NCI-H1092 (cell line): Measurements from ENCODE around the gene SAMD4A.

ENCODE experiments used
- DNase-seq: peaks from one replicate; lab custom pipeline; 2025; lab: John Stamatoyannopoulos, UW

The SAMD4A gene

GRCh38 chr14:54685286-54685845 lies 118.4 kb downstream of the SAMD4A start:
- DNase-seq = no peak

DNA sequence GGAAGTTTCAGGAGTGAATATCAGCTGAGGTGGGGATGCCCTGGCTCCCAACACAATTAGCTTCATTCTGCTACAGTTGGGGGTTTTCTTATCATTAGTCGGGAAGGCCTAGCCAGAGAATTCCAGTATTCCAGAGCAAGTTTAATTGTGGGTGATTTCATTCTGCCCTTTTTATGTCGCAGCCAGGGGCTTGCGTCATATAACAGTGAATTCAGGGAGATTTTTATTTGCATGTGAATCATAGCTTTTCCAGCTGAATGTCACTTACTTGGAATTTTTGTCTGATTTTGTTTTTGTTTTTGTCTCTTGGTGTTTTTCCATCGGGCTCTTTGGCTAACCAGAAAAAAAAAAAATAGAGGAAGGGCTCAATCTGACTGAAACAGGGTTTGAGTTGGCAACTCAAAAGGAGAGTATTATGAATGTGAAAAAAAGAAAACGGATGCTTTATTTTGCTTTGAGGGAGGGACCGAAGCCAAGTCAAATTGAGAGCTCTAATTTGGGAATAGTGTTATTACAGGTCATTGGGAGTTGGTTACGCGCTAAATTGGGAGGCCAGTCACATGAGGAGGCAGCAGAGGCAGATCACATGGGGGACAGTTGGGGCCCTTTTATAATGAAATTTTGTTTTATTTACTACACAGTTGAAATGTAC lies 119.4 kb downstream of the SAMD4A start:
- DNase-seq = no peak

DNA sequence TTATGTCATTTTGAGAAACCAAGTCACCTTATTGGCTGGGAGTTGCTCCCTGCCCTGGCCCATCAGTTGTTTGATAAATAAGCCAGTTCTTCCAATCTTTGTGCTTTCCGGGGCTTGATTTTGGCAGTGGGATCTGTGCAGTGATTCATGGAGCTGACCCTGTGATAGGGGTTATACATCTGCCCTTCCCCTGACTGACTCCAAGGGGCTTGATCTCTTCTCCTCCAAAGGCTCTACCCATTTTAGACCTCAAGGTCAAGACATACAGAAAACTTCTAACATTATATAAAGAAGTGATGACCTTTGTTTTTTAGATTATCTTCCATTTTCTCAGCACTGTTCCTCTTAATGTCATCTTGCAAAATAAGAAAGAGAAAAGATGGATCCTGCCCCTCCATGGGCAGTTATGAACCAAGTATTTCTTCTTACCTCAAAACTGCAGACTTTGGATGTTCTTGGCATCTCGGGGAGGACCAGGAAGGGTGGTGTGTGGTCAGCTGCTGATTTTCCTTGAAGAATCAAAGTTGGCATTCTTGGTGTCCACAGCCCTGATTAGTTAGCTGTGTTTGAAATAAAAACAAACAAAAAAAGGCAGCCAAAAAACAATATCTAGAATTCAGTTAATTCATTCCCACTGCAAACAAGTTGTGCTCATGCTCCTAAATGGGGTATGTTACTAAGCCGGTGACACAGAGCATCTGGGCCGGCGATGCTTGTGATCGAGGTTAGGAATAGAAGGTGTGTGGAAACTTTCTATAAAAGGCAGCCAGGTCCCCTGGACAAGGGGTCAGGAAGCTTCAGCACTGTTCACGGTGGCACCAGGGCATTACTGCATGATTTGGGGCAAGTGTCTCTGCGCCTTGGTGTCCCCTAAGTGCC lies 120.2 kb downstream of the SAMD4A start:
- DNase-seq = no peak

DNA sequence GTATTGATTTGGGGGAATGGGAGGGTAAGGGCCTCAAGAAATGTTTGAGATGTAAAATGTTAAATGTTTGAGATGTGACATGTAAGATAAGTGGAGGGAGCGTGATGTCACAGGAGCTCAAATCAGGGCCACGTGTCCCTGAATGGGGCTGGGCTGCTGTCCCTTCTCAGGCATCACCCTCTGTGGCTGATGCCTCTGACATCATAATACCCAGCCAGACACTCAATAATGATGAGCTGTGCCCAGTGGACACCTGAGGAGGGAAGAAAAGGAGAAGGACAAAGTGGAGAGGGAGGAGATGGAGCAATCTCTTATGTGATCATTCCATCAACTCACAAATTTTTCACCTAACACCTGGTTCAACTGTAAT lies 120.8 kb downstream of the SAMD4A start:
- DNase-seq = no peak

DNA sequence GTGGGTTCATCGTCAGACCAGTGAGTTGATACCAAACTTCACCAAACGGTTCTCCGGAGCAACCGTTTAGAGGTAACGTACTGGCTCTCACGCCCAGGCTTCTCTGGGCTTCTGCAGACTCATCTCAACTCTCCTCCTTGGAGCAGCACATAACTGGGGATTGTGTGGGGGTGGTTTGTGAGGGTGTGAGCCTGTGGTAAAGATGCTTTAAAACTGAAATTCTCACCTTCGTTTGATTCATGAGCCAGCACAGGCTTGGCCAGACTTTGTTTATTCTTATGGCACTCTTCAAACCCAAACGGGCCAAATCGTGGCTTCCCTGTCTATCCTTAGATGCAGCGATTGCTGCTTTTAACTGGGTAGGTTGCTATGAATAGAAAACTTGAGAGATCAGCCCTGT lies 121.3 kb downstream of the SAMD4A start:
- no peak for DNase-seq

DNA sequence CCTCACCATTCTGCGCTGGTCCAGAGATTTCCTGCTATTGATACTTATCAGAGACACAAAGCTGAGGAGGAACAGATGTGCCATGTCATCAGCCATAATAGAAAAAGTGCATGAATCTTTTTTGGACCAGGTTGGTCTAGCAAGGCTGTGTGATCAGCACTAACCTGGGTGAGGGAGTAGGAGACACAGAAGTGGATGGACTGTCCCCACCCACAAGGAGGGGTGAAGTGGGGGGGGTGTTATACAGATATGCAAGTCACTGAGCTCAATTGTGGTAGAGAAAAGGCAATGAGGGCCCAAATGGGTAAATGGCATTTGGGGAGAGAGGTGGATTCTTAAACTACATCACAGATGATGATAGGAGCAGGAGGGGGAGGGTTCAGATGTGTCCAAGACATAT lies 123.0 kb downstream of the SAMD4A start:
- DNase-seq = no peak

DNA sequence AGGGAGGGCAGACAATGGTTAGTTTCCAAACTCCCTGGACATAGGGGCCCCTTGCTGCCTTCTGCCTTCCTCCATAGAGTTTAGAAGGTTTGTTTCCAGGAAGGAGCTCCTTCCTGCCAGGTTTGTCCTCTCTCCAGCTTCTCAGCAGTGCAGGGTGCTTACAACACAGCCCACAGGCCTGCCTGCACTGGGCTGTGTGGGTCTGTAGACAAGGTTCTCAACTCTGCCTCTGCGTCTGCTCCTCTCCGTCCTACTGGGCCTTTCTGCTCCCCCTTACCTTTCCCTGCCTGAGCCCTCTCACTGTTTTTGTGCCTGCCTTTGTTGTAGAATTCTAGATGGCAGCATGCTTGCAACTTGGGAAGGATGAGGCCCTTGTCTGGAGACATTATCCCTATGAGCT lies 124.0 kb downstream of the SAMD4A start:
- no peak for DNase-seq

- peak; percentile 63 for DNase-seq
Measured at GRCh38 chr14:54691525-54692283, 124.8 kb downstream of the SAMD4A start.

GRCh38 chr14:54692284-54692772 lies 125.4 kb downstream of the SAMD4A start:
- DNase-seq = no peak

DNA sequence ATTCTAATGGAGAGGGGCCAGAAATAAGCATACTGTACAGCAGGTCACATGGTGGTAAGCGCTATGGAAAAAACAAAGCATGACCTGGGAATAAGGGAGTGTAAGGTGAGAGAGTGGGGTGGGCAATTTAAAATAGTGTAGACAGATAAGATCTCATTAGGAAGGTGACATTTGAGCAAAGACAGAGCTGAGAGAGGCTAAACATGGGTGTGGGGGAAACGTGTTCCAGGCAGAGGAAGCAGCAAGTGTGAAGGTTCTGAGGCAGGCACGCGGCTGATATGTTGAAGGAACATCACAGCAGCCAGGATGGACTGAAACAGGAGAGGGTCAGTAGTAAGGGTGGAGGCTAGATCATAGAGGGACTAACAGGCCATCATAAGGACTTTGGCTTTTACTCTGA lies 126.8 kb downstream of the SAMD4A start:
- no peak for DNase-seq

DNA sequence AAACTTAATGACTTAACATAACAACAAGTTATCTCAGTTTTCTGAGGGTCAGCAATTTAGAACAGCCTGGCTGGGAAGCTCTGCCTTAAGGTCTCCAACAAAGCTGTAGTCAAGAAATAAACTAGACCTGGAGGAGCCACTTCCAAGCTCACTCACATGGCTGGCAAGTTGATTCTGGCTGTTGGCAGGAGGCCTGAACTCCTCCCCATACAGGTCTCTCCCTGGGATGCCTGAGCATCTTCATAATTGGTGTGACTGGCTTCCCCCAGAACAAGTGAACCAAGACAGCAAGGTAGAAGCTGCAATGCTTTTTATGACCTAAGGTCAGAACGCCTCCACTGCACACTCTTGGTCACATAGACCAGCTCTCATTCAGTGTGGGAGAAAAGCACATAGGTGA lies 128.3 kb downstream of the SAMD4A start:
- DNase-seq = no peak

DNA sequence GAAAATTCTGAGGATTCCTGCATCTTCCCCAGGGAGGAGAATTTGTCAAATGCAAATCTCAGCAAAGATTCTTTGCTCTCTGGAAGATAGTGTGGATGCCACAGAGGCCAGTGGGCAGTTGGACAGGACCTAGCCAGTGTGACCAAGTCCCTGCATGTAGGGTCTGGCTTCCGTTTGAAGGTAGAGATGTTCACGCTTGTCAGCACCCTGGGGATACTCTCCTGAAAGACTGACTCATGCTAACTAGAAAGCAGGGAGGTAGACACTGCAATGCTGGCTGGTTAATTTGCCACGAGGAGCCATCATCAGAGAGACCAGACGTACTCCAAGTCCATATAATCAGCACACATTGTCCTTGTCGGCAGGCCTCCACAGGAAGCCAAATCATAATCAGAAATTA lies 130.1 kb downstream of the SAMD4A start:
- no peak for DNase-seq

GRCh38 chr14:54697803-54698202 lies 130.9 kb downstream of the SAMD4A start:
- DNase-seq = no peak

DNA sequence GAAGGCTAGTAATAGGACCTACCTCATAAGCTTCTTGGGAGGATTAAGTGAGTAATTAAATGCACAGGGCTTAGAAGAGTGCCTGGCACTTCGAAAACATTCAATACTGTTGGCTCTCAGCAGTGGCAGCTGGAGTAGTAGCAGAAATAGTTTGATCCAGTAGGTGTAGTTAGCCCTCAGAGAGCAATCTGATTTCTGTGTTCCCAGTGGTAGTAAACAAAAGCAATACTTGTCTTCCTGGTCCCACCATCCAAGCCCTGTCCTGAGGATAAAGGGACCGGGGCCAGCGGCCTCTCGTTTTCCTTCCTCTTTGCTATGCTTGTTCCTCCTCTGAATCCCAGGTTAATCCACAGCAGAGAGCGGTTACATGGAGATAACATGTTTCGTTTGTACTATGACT lies 131.6 kb downstream of the SAMD4A start:
- no peak for DNase-seq

DNA sequence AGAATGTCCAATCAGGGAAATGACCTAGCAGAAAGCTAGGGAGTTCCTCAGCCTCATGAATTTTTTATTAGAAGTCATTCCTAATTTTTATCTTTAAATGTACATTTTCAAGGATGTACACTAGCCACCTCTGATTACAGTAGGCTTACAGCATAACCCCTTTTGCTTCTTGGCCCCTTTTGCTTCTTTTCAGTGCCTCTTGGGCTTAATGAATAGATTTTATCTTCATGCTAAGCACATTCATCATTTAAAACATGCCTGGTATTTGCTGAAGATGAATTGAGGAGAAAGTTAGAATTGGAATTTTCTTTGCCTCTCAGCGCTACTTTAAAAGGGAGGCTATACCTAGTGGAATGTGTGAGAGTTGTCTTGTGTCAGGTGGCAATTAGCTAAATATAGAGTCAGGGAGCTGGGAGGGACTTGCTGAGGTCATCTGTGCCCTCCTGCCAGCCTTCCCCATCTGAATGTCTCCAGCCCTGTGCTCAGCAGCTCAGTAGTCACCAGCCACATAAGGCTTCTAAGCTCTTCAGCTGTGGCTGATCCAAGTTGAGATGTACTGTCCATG lies 132.1 kb downstream of the SAMD4A start:
- DNase-seq = no peak

DNA sequence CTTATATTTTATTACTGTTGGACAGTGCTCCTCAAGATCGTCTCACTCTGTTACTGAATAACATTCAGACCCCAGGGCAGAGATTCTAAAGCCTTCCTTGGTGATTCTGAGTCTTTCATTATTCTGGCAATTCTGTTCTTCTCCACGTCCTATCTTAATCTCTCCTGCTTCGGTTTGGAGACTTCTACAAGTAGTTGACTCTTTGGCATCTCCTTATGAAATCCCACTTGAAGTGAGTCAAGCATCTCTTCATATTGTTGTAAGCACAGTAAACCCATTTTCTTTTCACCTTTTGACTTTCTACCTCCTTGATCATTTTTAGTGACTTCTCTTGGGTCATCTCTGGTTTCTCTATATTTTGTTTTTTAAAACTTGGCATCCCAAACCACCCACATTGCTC lies 132.8 kb downstream of the SAMD4A start:
- DNase-seq = no peak

DNA sequence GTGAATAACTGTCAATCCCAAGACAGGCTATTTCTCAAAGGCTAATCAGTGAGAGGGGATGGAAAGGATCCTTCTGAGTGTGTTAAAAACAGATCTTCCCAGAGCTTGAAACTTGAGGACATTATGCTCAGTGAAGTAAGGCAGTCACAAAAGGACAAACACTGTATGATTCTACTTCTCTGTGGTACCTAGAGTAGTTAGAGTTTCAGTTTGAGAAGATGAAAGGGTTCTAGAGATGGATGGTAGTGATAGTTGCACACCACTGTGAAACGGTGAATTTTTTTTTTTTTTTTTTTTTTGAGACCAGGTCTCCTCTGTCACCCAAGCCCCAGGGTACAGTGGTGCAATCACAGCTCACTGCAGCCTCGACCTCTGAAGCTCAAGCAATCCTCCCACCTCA lies 133.8 kb downstream of the SAMD4A start:
- no peak for DNase-seq

DNA sequence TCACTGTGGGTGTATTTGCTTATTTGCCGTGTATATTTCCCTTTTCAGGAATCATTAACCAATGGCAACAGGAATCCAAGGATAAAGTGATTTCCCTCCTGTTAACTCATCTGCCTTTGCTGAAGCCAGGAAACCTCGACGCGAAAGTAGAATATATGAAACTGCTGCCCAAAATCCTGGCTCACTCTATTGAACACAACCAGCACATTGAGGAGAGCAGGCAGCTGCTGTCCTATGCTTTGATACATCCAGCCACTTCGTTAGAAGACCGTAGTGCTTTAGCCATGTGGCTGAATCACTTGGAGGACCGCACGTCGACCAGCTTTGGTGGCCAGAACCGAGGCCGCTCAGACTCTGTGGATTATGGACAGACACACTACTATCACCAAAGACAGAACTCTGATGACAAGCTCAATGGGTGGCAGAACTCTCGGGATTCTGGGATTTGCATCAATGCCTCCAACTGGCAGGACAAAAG lies 135.1 kb downstream of the SAMD4A start:
- DNase-seq = no peak

GRCh38 chr14:54702492-54702891 lies 135.6 kb downstream of the SAMD4A start:
- DNase-seq = no peak

GRCh38 chr14:54703082-54703481 lies 136.2 kb downstream of the SAMD4A start:
- no peak for DNase-seq

DNA sequence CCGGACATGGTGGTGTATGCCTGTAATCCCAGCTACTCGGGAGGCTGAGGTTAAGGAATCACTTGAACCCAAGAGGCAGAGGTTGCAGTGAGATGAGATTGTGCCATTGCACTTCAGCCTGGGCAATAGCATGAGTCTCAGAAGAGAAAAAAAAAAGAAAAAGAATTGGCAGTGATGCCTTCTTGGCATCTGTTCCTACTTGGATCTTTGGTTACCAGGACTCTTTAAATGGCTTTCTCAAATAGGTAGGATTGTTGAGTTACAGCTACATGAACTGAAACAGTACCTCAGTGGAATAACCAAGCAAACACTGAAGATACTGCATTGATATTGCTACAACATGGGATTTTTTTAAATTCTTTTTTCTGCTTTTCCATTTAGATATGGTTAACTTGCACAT lies 136.8 kb downstream of the SAMD4A start:
- DNase-seq = no peak

- DNase-seq = no peak
Measured at GRCh38 chr14:54704768-54705167, 137.8 kb downstream of the SAMD4A start.
